AG04450 (cell line): ENCODE data around the gene PCAT7. TPM values are rescaled to one million over a fixed set of nuclear protein-coding genes. Genes with fewer than 3 reads are reported as not detected.
"Not testable (repeated sequence)": the region's sequence is repeated elsewhere in the genome, so short reads cannot be mapped to it uniquely, and the experiment has no call there.

Experiments
- CTCF ChIA-PET: fragments of 300-600, 350-600 bp; formaldehyde crosslinking; extraction: SDS; loops from one replicate; lab custom pipeline; 2022; ENCODE audit warnings: antibody characterized with exemption, inconsistent platforms; lab: Charles Lee
- POLR2A ChIA-PET: fragments of 350-600 bp; formaldehyde crosslinking; extraction: SDS; loops from one replicate; lab custom pipeline; 2021; ENCODE audit warnings: antibody characterized with exemption, inconsistent platforms; lab: Yijun Ruan, JAX
- DNase-seq: peaks from one replicate; pipeline ENCODE4 v3.0.0-alpha.2; 2011; ENCODE audit warnings: low read depth, low spot score
- H3K27ac ChIP-seq: one replicate; pipeline ENCODE4 v1.5.1; 2012; ENCODE audit warnings: low read depth, low read length, control low read depth
- H3K27me3 ChIP-seq: one replicate; pipeline ENCODE4 v1.6.0; 2012; ENCODE audit warnings: low read length; ENCODE audit not compliant: control insufficient read depth, insufficient read depth
- H3K4me3 ChIP-seq: 2 replicates; pipeline ENCODE4 v1.5.1; 2011; ENCODE audit warnings: mild to moderate bottlenecking, low read depth, low read length, control low read depth
- H3K9me3 ChIP-seq: 2 replicates; pipeline ENCODE4 v1.5.1; 2012; ENCODE audit warnings: low read length; ENCODE audit not compliant: control insufficient read depth, insufficient read depth
- polyA plus RNA-seq: library from polyadenylated mRNA; depleted of rRNA; stranded (reverse); fragments of >200 nt; gene quantifications from 2 replicates; pipeline ENCODE4 v1.2.3, GENCODE V29; 2011
- TF ChIP-seq, protein P1 (sequence below): IDR thresholded peaks from 2 replicates; pipeline ENCODE4 v1.5.1; 2011; ENCODE audit warnings: low read depth, low read length, control low read depth, inconsistent platforms

Gene PCAT7
- polyA plus RNA-seq, 1 experiment: not detected

DNA sequence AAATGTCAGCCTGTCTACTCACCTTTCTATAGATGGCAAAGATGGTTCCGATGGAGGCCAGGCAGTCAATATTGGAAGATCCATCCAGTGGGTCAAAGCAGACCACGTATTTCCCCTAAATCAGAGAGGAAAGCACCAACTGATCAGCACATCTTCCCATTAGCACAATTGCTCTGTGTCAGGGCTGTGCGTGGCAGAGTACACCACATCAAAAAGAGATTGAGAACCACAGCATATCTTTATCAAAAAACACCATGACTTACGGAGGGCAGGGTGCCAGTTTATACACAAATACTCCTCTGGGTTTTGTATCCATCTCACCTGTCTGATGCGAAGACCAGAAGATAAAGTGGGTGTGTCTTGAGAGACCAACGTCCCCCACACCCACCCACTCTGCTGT is 29.7 kb downstream of the PCAT7 start:
- no peak for DNase-seq
- Histone ChIP-seq H3K27me3 (peaks cover 4% of the 10 kb centered on the region), H3K9me3 (no peaks in the 10 kb centered on the region; the same call in 1 of the 2 replicates), H3K27ac (no peak overlapping the region), H3K4me3 (no peak overlapping the region)
- CTCF ChIA-PET: no interaction called here
- POLR2A ChIA-PET: no interaction called here
- TF ChIP-seq, protein P1, sequence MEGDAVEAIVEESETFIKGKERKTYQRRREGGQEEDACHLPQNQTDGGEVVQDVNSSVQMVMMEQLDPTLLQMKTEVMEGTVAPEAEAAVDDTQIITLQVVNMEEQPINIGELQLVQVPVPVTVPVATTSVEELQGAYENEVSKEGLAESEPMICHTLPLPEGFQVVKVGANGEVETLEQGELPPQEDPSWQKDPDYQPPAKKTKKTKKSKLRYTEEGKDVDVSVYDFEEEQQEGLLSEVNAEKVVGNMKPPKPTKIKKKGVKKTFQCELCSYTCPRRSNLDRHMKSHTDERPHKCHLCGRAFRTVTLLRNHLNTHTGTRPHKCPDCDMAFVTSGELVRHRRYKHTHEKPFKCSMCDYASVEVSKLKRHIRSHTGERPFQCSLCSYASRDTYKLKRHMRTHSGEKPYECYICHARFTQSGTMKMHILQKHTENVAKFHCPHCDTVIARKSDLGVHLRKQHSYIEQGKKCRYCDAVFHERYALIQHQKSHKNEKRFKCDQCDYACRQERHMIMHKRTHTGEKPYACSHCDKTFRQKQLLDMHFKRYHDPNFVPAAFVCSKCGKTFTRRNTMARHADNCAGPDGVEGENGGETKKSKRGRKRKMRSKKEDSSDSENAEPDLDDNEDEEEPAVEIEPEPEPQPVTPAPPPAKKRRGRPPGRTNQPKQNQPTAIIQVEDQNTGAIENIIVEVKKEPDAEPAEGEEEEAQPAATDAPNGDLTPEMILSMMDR: no peak

DNA sequence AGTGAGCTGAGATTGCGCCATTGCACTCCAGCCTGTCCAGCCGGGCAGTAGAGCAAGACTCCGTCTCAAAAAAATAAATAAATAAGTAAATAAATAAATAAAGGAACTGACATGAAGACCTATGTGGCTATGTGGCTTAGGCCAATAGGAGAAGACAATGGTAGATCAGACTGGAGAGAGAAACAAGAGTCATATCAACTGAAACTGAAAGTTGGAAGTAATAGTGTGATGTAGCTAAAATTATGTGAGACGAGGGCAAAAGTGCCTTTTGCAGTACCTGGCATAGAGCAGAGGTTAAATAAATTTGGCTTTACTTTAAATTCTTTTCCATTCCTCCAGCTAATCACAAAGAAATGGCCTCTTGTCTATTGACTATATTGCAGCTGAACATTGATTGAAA is 31.4 kb downstream of the PCAT7 start:
- POLR2A ChIA-PET: no interaction called here
- CTCF ChIA-PET: no interaction called here

DNA sequence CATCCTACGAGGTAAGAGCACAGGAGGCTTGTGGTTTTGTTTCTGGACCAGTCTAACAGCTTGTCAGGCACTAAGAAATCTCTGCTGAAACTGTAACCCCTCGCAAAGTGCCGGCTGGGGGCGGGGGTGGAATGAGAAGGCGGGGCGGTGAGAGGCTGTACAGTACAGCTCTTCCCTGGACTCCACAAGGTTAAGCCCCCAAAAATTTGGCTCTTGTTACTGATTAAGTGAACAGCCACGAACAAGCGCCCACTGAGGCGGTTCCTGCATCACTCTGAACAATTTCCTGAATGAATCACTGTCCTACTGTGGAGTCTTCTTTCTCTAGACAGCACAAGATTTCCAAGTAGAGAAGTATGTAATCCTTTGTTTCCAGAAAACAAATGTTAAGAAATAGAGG is 31.9 kb downstream of the PCAT7 start:
- Histone ChIP-seq H3K9me3 (no peaks in the 10 kb centered on the region; the same call in 1 of the 2 replicates), H3K27ac (no peak overlapping the region), H3K27me3 (peaks cover 4% of the 10 kb centered on the region), H3K4me3 (no peak overlapping the region)
- TF ChIP-seq, protein P1: no peak
- ChIA-PET POLR2A (no interaction called here), CTCF (no interaction called here)
- DNase-seq: no peak

More for the DNA sequence above, 31.4 kb downstream of the PCAT7 start:
- Histone ChIP-seq H3K4me3 (no peak overlapping the region), H3K9me3 (no peaks in the 10 kb centered on the region; the same call in 1 of the 2 replicates), H3K27me3 (peaks cover 4% of the 10 kb centered on the region), H3K27ac (no peak overlapping the region)
- no peak for DNase-seq
- TF ChIP-seq, protein P1: no peak

DNA sequence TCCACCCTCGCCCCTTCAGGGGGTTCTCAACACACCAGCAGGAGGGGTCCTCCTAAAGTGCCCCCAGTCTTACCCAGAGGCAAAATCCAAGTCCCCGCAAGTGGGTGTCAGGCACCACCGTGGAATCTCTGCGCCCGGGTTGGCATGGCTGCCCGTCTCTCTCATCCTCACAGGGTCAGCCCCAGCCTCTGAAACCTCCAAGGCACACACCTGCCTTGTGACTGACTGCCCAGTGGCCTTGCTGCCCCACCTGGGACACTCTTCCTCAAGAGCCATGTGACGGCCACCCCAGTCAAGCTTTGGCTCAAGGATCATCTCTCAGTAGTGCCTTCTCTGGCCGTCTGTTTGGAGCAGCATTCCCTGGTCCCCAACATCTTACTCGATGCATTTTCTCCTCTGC is 33.8 kb downstream of the PCAT7 start:
- H3K27me3 ChIP-seq: peaks cover 9% of the 10 kb centered on the region
- no peak for DNase-seq
- ChIA-PET CTCF (no interaction called here), POLR2A (no interaction called here)
- H3K9me3 ChIP-seq: no peaks in the 10 kb centered on the region; the same call in 1 of the 2 replicates
- H3K27ac ChIP-seq: no peak overlapping the region
- TF ChIP-seq, protein P1: no peak
- H3K4me3 ChIP-seq: no peak overlapping the region

DNA sequence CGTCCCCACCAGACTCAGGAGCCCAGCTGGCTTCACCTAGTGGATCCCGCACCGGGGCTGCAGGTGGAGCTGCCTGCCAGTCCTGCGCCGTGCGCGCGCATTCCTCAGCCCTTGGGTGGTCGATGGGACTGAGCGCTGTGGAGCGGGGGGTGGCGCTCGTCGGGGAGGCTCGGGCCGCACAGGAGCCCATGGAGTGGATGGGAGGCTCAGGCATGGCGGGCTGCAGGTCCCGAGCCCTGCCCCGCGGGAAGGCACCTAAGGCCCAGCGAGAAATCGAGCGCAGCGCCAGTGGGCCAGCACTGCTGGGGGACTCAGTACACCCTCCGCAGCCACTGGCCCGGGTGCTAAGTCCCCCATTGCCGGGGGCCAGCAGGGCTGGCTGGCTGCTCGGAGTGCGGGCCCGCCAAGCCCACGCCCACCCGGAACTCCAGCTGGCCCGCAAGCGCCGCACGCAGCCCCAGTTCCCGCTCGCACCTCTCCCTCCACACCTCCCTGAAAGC is 36.2 kb downstream of the PCAT7 start:
- H3K9me3 ChIP-seq, CTCF ChIA-PET, DNase-seq, H3K4me3 ChIP-seq, POLR2A ChIA-PET, H3K27ac ChIP-seq, H3K27me3 ChIP-seq: not testable (repeated sequence)
